Tibial nerve (tissue), 4 donors: ENCODE measurements around the gene ATG101. TPM values are rescaled to one million over a fixed set of nuclear protein-coding genes. Genes with fewer than 3 reads are reported as not detected.

Experiments used
- DNase-seq, 2 donors: peaks; one replicate each; pipeline ENCODE4 v3.0.0-alpha.2; 2019; ENCODE audit warnings: low spot score in 2 of 2
- H3K27ac ChIP-seq, 4 donors: fragments of 200-600 bp; sonication (generic) in 3 of 4; one replicate each; pipeline ENCODE4 v1.5.1; 2017 to 2019; ENCODE audit warnings: mild to moderate bottlenecking in 1 of 4
- H3K27me3 ChIP-seq, 2 donors: fragments of 200-600 bp; sonication (generic) in 1 of 2; one replicate each; pipeline versions ENCODE4 v1.5.1 to v1.6.0; 2017 to 2019
- H3K36me3 ChIP-seq, 3 donors: fragments of 200-600 bp; sonication (generic); one replicate each; pipeline ENCODE4 v1.5.1; 2018 to 2019
- H3K4me1 ChIP-seq, 4 donors: fragments of 200-600 bp; sonication (generic) in 3 of 4; one replicate each; pipeline ENCODE4 v1.5.1; 2017 to 2019
- H3K4me3 ChIP-seq, 4 donors: fragments of 200-600 bp; sonication (generic) in 3 of 4; one replicate each; pipeline ENCODE4 v1.5.1; 2017 to 2019; ENCODE audit warnings: mild to moderate bottlenecking in 1 of 4, moderate library complexity in 1 of 4
- H3K9me3 ChIP-seq, 4 donors: fragments of 200-600 bp; sonication (generic) in 3 of 4; one replicate each; pipeline ENCODE4 v1.5.1; 2017 to 2019
- CTCF ChIP-seq, 5 experiments: fragments of 200-600 bp in 3 of 5; fragments of 450-650 bp in 2 of 5; sonication (generic) in 3 of 5; IDR thresholded peaks; one replicate each; pipeline ENCODE4 v1.5.1; 2016 to 2019; ENCODE audit warnings: antibody characterized with exemption in 5 of 5, mild to moderate bottlenecking in 3 of 5, moderate library complexity in 2 of 5
- EP300 ChIP-seq, 2 donors: sonication (generic); formaldehyde crosslinking; IDR thresholded peaks; one replicate each; pipeline ENCODE4 v1.6.1; 2017; ENCODE audit warnings: antibody characterized with exemption in 2 of 2, mild to moderate bottlenecking in 1 of 2
- POLR2A ChIP-seq, 2 donors: fragments of 450-650 bp; IDR thresholded peaks; one replicate each; pipeline ENCODE4 v1.6.1; 2017; ENCODE audit warnings: antibody characterized with exemption in 2 of 2, mild to moderate bottlenecking in 2 of 2, moderate library complexity in 2 of 2
- WGBS, 2 donors: methylation state at CpG; one replicate each; pipeline ENCODE4 v1.1.5; 2018; 5-methylcytosine and 5-hydroxymethylcytosine counted together
- total RNA-seq, 4 donors: library from RNA; depleted of rRNA; stranded (reverse); fragments of >200 nt; gene quantifications; one replicate each; pipeline ENCODE4 v1.1.0, GENCODE V29; 2016

ATG101 gene
- total RNA-seq, 4 donors from 2014 or later = 32.6 to 49.6 (median 37.5) TPM

GRCh38 chr12:52032446-52032803 lies 37.4 kb upstream of the ATG101 start:
- H3K9me3 ChIP-seq = no peaks in the 10 kb centered on the region
- peak overlapping the region; percentile 18 to 44 (median 28) for H3K4me3 ChIP-seq
- no peaks in the 10 kb centered on the region for H3K27me3 ChIP-seq
- peaks cover 4 to 46% (median 26%) of the 10 kb centered on the region in 4 donors for H3K4me1 ChIP-seq
- 5 to 7% methylated on average over 5 of the region's 5 CpGs for WGBS, 2 donors
- H3K27ac ChIP-seq = peak overlapping the region; percentile 87 to 99 (median 93)
- DNase-seq = peak; percentile 80 to 95
- no peak for TF ChIP-seq EP300 (IDR thresholded peaks at IDR 0.05)
- TF ChIP-seq POLR2A (IDR thresholded peaks at IDR 0.05) = no peak
- TF ChIP-seq CTCF (IDR thresholded peaks at IDR 0.05) = no peak
- no peaks in the 10 kb centered on the region for H3K36me3 ChIP-seq

GRCh38 chr12:52032804-52033445 lies 36.9 kb upstream of the ATG101 start:
- Histone ChIP-seq H3K36me3 (no peaks in the 10 kb centered on the region), H3K4me3 (peak overlapping the region; percentile 18 to 44 (median 28)), H3K27me3 (no peaks in the 10 kb centered on the region), H3K9me3 (no peaks in the 10 kb centered on the region), H3K27ac (peak overlapping the region; percentile 87 to 99 (median 93)), H3K4me1 (peaks cover 4 to 51% (median 28%) of the 10 kb centered on the region in 4 donors)
- 1% methylated on average over 28 to 38 of the region's 48 CpGs for WGBS, 2 donors
- TF ChIP-seq CTCF (IDR thresholded peaks at IDR 0.05) (peak in 2 of 5 experiments; percentile 9 to 43), POLR2A (IDR thresholded peaks at IDR 0.05) (peak in 1 of 2 donors; percentile 95), EP300 (IDR thresholded peaks at IDR 0.05) (peak; percentile 96)
- peak; percentile 93 to 97 for DNase-seq

GRCh38 chr12:52033446-52034140 lies 36.2 kb upstream of the ATG101 start:
- WGBS, 2 donors = 55 to 59% methylated on average over 13 of the region's 13 CpGs
- Histone ChIP-seq H3K9me3 (no peaks in the 10 kb centered on the region), H3K36me3 (no peaks in the 10 kb centered on the region), H3K27me3 (no peaks in the 10 kb centered on the region), H3K27ac (peak overlapping the region; percentile 87 to 99 (median 93)), H3K4me1 (peaks cover 4 to 58% (median 28%) of the 10 kb centered on the region in 4 donors), H3K4me3 (peak overlapping the region in 3 of 4 donors; percentile 19 to 44 (median 38))
- DNase-seq = no peak
- TF ChIP-seq EP300 (IDR thresholded peaks at IDR 0.05) (no peak), POLR2A (IDR thresholded peaks at IDR 0.05) (no peak), CTCF (IDR thresholded peaks at IDR 0.05) (no peak)

- TF ChIP-seq EP300 (IDR thresholded peaks at IDR 0.05) (no peak), POLR2A (IDR thresholded peaks at IDR 0.05) (no peak), CTCF (IDR thresholded peaks at IDR 0.05) (no peak)
- Histone ChIP-seq H3K4me3 (no peak overlapping the region), H3K36me3 (no peaks in the 10 kb centered on the region), H3K9me3 (no peaks in the 10 kb centered on the region), H3K27ac (peak overlapping the region; percentile 87 to 99 (median 93)), H3K27me3 (no peaks in the 10 kb centered on the region), H3K4me1 (peaks cover 4 to 68% (median 28%) of the 10 kb centered on the region in 4 donors)
- DNase-seq = no peak
- 61 to 67% methylated on average over 4 of the region's 4 CpGs for WGBS, 2 donors
Measured at GRCh38 chr12:52035190-52035589, 34.6 kb upstream of the ATG101 start.

GRCh38 chr12:52035926-52036325 lies 33.9 kb upstream of the ATG101 start:
- H3K36me3 ChIP-seq = no peaks in the 10 kb centered on the region
- peaks cover 4 to 68% (median 28%) of the 10 kb centered on the region in 4 donors for H3K4me1 ChIP-seq
- no peaks in the 10 kb centered on the region for H3K9me3 ChIP-seq
- 77% methylated on average over 2 of the region's 2 CpGs for WGBS, 2 donors
- no peaks in the 10 kb centered on the region for H3K27me3 ChIP-seq
- no peak for DNase-seq
- peak overlapping the region; percentile 79 to 99 (median 93) for H3K27ac ChIP-seq
- no peak overlapping the region for H3K4me3 ChIP-seq
- TF ChIP-seq EP300 (IDR thresholded peaks at IDR 0.05) (no peak), POLR2A (IDR thresholded peaks at IDR 0.05) (no peak), CTCF (IDR thresholded peaks at IDR 0.05) (no peak)
